ENCODE data around the gene SDC3.
"Not testable (repeated sequence)": the region's sequence is repeated elsewhere in the genome, so short reads cannot be mapped to it uniquely, and the experiment has no call there.

The SDC3 gene

DNA sequence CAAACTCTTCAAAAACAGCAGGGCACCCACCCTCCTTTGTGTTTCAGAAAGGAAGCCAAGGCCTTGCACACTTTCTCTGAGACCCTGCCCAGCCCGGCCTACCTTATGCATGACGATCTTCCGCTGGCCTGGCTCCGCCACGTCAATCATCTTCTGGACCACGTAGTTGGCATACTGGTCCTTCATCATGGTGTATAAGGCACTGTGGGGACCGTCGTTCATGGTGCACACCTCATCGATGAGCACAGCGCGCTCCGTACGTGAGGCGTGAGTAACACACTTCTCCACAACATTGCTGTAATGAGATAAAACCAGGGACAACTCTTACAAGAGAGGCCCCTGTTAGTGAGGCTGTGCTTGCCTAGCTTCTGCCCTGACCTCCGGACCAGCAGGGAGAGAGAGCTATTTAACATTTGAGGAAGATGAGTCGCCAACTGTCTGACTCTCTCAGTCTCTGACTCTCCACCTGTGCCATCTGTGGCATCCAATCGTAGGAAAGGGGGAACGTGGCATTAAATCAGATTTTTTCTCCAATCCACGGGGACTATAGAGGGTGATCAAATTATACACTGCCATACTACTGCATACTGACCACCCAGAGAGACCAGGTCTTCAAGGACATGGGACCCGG is 28.1 kb upstream of the SDC3 start:
- H3K4me3 ChIP-seq (ENCODE audit: low read depth, low read length), result no peak overlapping the region
- no peak for DNase-seq (ENCODE audit: low read depth, low spot score)
- in situ Hi-C loops (cut with HindIII; ENCODE audit: low sequenced_read_pairs), result no loop called here
- TF ChIP-seq, protein P1, sequence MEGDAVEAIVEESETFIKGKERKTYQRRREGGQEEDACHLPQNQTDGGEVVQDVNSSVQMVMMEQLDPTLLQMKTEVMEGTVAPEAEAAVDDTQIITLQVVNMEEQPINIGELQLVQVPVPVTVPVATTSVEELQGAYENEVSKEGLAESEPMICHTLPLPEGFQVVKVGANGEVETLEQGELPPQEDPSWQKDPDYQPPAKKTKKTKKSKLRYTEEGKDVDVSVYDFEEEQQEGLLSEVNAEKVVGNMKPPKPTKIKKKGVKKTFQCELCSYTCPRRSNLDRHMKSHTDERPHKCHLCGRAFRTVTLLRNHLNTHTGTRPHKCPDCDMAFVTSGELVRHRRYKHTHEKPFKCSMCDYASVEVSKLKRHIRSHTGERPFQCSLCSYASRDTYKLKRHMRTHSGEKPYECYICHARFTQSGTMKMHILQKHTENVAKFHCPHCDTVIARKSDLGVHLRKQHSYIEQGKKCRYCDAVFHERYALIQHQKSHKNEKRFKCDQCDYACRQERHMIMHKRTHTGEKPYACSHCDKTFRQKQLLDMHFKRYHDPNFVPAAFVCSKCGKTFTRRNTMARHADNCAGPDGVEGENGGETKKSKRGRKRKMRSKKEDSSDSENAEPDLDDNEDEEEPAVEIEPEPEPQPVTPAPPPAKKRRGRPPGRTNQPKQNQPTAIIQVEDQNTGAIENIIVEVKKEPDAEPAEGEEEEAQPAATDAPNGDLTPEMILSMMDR (IDR thresholded peaks at IDR 0.05; ENCODE audit: low read depth, low read length), result no peak

DNA sequence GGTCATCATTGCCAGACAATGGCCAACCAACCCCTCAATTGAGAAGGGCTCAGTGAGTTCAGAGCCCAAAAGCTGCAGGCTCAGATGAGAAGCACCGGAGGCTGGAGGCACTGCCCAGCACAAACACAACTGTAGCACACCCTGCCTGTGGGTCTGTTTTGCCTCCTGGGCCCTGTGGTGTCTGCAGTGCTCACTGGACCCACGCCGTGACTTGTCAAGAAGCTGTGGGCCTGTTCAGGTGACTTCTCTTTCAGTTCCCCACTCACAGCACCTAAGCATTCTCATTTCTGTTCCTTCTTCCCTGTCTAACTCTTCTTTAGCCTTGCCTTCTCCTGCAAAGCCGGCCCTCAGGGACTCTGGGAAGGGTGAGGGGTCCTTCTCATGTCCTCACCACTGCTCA is 27.2 kb upstream of the SDC3 start:
- DNase-seq (ENCODE audit: low read depth, low spot score); in situ Hi-C loops (cut with HindIII; ENCODE audit: low sequenced_read_pairs): not testable (repeated sequence)

DNA sequence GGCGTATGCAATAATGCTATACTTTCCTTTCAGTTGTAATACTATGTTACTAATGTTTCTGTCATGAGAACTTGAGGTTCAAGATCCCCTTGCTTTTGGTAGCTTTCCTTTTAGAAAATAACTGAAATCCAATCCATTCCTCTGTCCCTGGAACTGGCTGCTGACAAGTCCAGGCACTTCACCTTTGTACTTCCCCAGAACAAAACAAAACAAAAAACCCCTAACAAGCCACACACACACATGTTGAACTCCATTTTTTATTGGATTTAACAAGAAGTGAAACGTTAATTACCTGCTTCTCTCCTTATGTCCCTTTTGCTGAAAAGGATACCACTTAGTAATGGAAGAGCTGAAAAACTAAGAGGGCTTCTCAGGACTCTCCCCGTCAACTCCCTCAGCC is 26.1 kb upstream of the SDC3 start:
- in situ Hi-C loops (cut with HindIII; ENCODE audit: low sequenced_read_pairs), result no loop called here
- DNase-seq (ENCODE audit: low read depth, low spot score), result no peak
- H3K4me3 ChIP-seq (ENCODE audit: low read depth, low read length), result no peak overlapping the region
- TF ChIP-seq, protein P1 (IDR thresholded peaks at IDR 0.05; ENCODE audit: low read depth, low read length), result no peak

More for the DNA sequence above, 27.2 kb upstream of the SDC3 start:
- H3K4me3 ChIP-seq (ENCODE audit: low read depth, low read length), result not testable (repeated sequence)

DNA sequence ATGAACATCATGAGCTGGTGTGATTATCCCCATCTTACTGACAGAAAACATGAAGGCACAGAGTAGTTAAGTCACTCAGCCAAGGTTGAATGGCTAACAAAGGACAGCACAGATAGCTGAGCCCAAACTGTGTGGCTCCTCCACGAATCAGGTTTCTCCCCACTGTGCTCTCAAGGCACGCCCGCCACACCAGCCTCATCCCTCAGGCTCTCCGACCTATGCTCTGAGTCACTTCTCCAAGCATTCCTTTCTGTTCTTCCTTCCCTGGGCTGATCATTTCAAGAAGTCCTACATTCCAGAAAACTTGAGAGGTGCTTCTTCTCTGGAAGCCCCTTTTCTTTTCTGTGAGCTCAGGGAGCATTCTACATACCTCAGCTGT is 25.3 kb upstream of the SDC3 start:
- no peak overlapping the region for H3K4me3 ChIP-seq (ENCODE audit: low read depth, low read length)
- no peak for DNase-seq (ENCODE audit: low read depth, low spot score)
- in situ Hi-C loops (cut with HindIII; ENCODE audit: low sequenced_read_pairs), result no loop called here
- TF ChIP-seq, protein P1 (IDR thresholded peaks at IDR 0.05; ENCODE audit: low read depth, low read length), result no peak

DNA sequence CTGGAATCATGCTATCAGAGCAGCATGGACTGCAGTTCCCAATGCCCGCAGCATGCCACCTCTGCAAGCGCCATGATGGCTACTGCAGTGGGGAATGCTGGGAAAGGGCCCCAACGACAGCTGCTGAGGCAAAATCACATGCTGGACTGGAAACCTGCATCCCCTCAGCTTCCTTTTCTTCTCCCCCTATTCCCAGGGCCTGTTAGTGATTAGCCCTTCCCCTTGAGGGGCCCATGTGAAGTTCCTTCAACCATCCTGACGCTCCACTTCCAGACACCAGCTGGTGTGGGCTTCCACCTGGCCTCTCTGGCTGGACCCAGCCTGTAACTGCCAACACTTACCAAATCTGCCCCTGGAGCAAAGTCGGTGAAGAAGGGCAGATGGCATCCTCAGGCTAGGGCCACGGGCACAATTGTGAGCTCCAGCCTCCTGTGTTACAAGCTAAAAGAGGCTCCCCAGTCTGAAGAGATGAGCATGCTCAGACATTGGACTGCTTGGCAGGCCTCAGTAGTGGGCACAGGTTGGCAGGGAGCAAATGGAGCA is 22.1 kb upstream of the SDC3 start:
- no peak for DNase-seq (ENCODE audit: low read depth, low spot score)
- TF ChIP-seq, protein P1 (IDR thresholded peaks at IDR 0.05; ENCODE audit: low read depth, low read length), result no peak
- in situ Hi-C loops (cut with HindIII; ENCODE audit: low sequenced_read_pairs), result no loop called here
- H3K4me3 ChIP-seq (ENCODE audit: low read depth, low read length), result no peak overlapping the region

DNA sequence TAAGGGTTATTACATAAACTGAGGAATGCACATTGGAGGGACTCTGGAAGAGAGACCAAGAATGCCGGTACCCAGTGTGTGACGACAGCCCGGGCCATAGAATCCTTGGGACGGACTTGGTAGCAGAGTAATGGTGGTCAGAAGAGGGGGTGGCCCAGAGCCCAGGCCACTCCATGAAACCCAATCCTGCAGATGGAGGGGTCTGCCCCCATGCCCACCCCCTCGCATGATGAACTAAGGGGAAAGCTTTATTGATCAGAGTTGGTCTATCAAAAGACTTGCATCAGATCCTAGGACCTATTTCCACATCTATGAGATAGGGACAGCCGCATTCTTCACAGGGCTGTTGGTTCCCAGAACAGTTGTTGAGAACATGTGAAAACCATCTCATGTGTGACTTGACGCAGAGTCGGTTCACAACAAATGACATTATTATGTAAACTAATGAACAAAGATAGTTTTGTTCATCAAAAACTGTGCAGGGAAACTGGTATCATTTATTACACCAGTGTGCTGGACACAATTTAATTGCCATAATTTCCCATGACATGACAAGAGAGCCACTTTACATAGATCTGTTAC is 21.5 kb upstream of the SDC3 start:
- TF ChIP-seq, protein P1 (IDR thresholded peaks at IDR 0.05; ENCODE audit: low read depth, low read length), result no peak
- no peak for DNase-seq (ENCODE audit: low read depth, low spot score)
- in situ Hi-C loops (cut with HindIII; ENCODE audit: low sequenced_read_pairs), result no loop called here

DNA sequence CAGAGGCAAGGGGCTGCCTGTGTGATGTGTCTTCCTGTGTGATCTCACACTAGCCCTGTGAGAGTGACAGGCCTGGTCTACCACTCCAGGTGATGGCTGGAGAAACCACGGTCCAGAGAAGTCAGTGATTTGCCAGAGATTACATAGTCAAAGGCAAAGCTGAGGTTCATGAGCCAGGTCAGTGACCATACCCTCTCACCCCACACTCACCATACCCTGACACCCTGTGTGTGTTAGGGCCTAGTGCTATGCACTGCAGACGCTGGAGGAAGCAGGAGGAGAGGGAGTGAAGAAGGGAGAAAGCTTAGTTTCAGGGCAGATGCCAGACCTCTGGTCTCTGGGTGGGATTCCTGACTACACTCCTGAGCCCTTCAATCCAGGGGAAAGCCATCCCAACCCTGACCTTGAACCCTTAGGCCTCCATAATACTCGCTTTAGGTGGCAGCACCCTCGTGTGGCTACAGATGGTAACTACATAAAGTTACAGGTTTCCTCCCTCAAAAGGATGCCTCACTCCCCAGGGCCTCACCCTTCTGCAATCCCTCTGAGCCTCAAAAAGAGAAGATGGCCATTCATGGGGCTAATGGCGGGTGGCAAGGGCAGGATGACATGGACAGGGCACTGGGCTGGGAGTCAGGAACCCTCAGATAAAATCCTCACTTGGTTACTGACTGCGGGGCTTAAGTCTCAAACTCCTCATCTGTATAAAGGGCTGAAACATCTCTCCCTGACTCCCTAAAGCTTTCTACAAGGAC is 20.8 kb upstream of the SDC3 start:
- H3K4me3 ChIP-seq (ENCODE audit: low read depth, low read length), result no peak overlapping the region
- no peak for DNase-seq (ENCODE audit: low read depth, low spot score)
- TF ChIP-seq, protein P1 (IDR thresholded peaks at IDR 0.05; ENCODE audit: low read depth, low read length), result peak; percentile 73
- in situ Hi-C loops (cut with HindIII; ENCODE audit: low sequenced_read_pairs), result no loop called here

More for the DNA sequence above, 21.5 kb upstream of the SDC3 start:
- H3K4me3 ChIP-seq (ENCODE audit: low read depth, low read length), result no peak overlapping the region
